NT2/D1 (cell line): ENCODE data around the gene TXNL4B.

Experiments
- SUZ12 ChIP-seq: IDR thresholded peaks from 2 replicates; pipeline ENCODE4 v1.6.1; 2011; ENCODE audit not compliant: insufficient read length, insufficient read depth; ENCODE audit errors: extremely low read depth
- YY1 ChIP-seq: IDR thresholded peaks from 2 replicates; pipeline ENCODE4 v1.6.1; 2011; ENCODE audit not compliant: insufficient read length, insufficient read depth
- ZNF274 ChIP-seq: IDR thresholded peaks from 2 replicates; pipeline ENCODE4 v1.6.1; 2011; ENCODE audit warnings: mild to moderate bottlenecking, low read depth, low read length

- TF ChIP-seq ZNF274 = no peak
- no peak for TF ChIP-seq YY1
- no peak for TF ChIP-seq SUZ12
These were observed 57.3 kb downstream of the TXNL4B start for GRCh38 chr16:72036098-72036497.
